Type B pancreatic cell (in vitro differentiated cells): Measurements from ENCODE around the gene F12. TPM values are rescaled to one million over a fixed set of nuclear protein-coding genes. Genes with fewer than 3 reads are reported as not detected.
A peak's percentile ranks its signal among the peaks of the same experiment; 100 is the strongest.
"Not testable (repeated sequence)": the region's sequence is repeated elsewhere in the genome, so short reads cannot be mapped to it uniquely, and the experiment has no call there.

ENCODE experiments used
- DNase-seq: peaks from one replicate; pipeline ENCODE4 v3.0.0; 2021; ENCODE audit warnings: mixed read lengths; ENCODE audit not compliant: unreplicated experiment; ENCODE audit errors: extremely low spot score
- H3K27ac Mint-ChIP-seq: 2 replicates; pipeline ENCODE4 v1.8.0; 2021; ENCODE audit warnings: mild to moderate bottlenecking, mixed read lengths
- H3K27me3 Mint-ChIP-seq: 2 replicates; pipeline ENCODE4 v1.8.0; 2021; ENCODE audit warnings: mixed read lengths
- H3K36me3 Mint-ChIP-seq: 2 replicates; pipeline ENCODE4 v1.8.0; 2021; ENCODE audit warnings: mixed read lengths
- H3K4me1 Mint-ChIP-seq: one replicate; pipeline ENCODE4 v1.8.0; 2021; ENCODE audit warnings: mixed read lengths; ENCODE audit not compliant: unreplicated experiment
- H3K4me3 Mint-ChIP-seq: 2 replicates; pipeline ENCODE4 v1.8.0; 2021; ENCODE audit warnings: mild to moderate bottlenecking, mixed read lengths
- H3K9me3 Mint-ChIP-seq: 2 replicates; pipeline ENCODE4 v1.8.0; 2021; ENCODE audit warnings: mixed read lengths
- CTCF ChIP-seq: fragments of 200-600 bp; sonication (generic); conservative IDR thresholded peaks from 2 replicates; pipeline ENCODE4 v1.5.0; 2021; ENCODE audit warnings: antibody characterized with exemption, mild to moderate bottlenecking
- total RNA-seq: library from RNA; stranded (reverse); gene quantifications from 2 replicates; pipeline ENCODE4 v1.2.1, GENCODE V29; 2021; ENCODE audit warnings: low replicate concordance

F12 gene
- total RNA-seq, 1 donor from 2014 or later: 3.2 TPM

GRCh38 chr5:177362292-177362609 lies 47.1 kb downstream of the F12 start:
- H3K4me1 Mint-ChIP-seq: peaks cover 16% of the 10 kb centered on the region
- H3K4me3 Mint-ChIP-seq: peak overlapping the region; percentile 81
- TF ChIP-seq CTCF: no peak
- H3K27ac Mint-ChIP-seq: peak overlapping the region; percentile 51
- H3K36me3 Mint-ChIP-seq: no peaks in the 10 kb centered on the region
- peaks cover 17% of the 10 kb centered on the region for H3K27me3 Mint-ChIP-seq
- no peak for DNase-seq
- no peaks in the 10 kb centered on the region for H3K9me3 Mint-ChIP-seq

GRCh38 chr5:177361418-177362291 lies 47.7 kb downstream of the F12 start:
- Mint-ChIP-seq H3K4me3 (peak overlapping the region; percentile 81), H3K27ac (peak overlapping the region; percentile 51), H3K4me1 (peaks cover 15% of the 10 kb centered on the region), H3K36me3 (no peaks in the 10 kb centered on the region), H3K9me3 (no peaks in the 10 kb centered on the region), H3K27me3 (peaks cover 23% of the 10 kb centered on the region)
- DNase-seq: no peak
- no peak for TF ChIP-seq CTCF

- H3K27me3 Mint-ChIP-seq: peaks cover 29% of the 10 kb centered on the region
- not testable (repeated sequence) for DNase-seq, H3K9me3 Mint-ChIP-seq, H3K36me3 Mint-ChIP-seq, H3K4me3 Mint-ChIP-seq, H3K4me1 Mint-ChIP-seq, H3K27ac Mint-ChIP-seq
These were observed 48.6 kb downstream of the F12 start for GRCh38 chr5:177360740-177361139.

- Mint-ChIP-seq H3K27ac (no peak overlapping the region), H3K27me3 (peaks cover 30% of the 10 kb centered on the region), H3K4me3 (no peak overlapping the region), H3K36me3 (no peaks in the 10 kb centered on the region), H3K9me3 (no peaks in the 10 kb centered on the region), H3K4me1 (peaks cover 6% of the 10 kb centered on the region)
- DNase-seq: no peak
- no peak for TF ChIP-seq CTCF
These were observed 49.5 kb downstream of the F12 start for GRCh38 chr5:177359860-177360259.

- DNase-seq: no peak
- Mint-ChIP-seq H3K4me1 (peaks cover 6% of the 10 kb centered on the region), H3K9me3 (no peaks in the 10 kb centered on the region), H3K27ac (no peak overlapping the region), H3K27me3 (peaks cover 34% of the 10 kb centered on the region), H3K36me3 (no peaks in the 10 kb centered on the region), H3K4me3 (no peak overlapping the region)
- no peak for TF ChIP-seq CTCF
These were observed 49.9 kb downstream of the F12 start for GRCh38 chr5:177359451-177359851.

- no peak for DNase-seq
- Mint-ChIP-seq H3K27me3 (peaks cover 38% of the 10 kb centered on the region), H3K27ac (no peak overlapping the region), H3K36me3 (no peaks in the 10 kb centered on the region), H3K9me3 (no peaks in the 10 kb centered on the region), H3K4me3 (no peak overlapping the region), H3K4me1 (peaks cover 6% of the 10 kb centered on the region)
- TF ChIP-seq CTCF: no peak
These were observed 51.0 kb downstream of the F12 start for GRCh38 chr5:177358370-177358819.
